CD4-positive, alpha-beta T cell (primary cell): ENCODE results near the gene BRMS1. TPM values are rescaled to one million over a fixed set of nuclear protein-coding genes. Genes with fewer than 3 reads are reported as not detected.
"Not testable (repeated sequence)": the region's sequence is repeated elsewhere in the genome, so short reads cannot be mapped to it uniquely, and the experiment has no call there.

Experiments used
- ATAC-seq: fragments of 200-7000 bp; cut with Tn5 transposase; one replicate; pipeline ENCODE4 v1.10.0; 2022; ENCODE audit warnings: mild to moderate bottlenecking; ENCODE audit not compliant: poor library complexity
- CTCF ChIA-PET: fragments of 350-600 bp; sonication (Branson Sonifier 250); formaldehyde crosslinking; loops from one replicate; lab custom pipeline; 2021; ENCODE audit warnings: antibody characterized with exemption, inconsistent platforms; lab: Charles Lee
- POLR2A ChIA-PET: fragments of 350-600 bp; sonication (Branson Sonifier 250); formaldehyde crosslinking; loops from one replicate; lab custom pipeline; 2021; ENCODE audit warnings: antibody characterized with exemption, inconsistent platforms; lab: Charles Lee
- DNase-seq, 14 experiments: peaks; one replicate each; pipeline ENCODE4 v3.0.0-alpha.2; 2013 to 2020; ENCODE audit warnings: mixed read lengths in 2 of 14
- H3K27ac ChIP-seq, 2 donors: one replicate each; pipeline versions ENCODE4 v1.5.1 to v1.7.0; 2013; ENCODE audit warnings: low read length in 2 of 2, low read depth in 1 of 2, mild to moderate bottlenecking in 1 of 2
- H3K27me3 ChIP-seq, 2 experiments: 1 replicate in 1 of 2; 2 replicates in 1 of 2; pipeline versions ENCODE4 v1.6.1 to v1.7.0; 2013; ENCODE audit warnings: low read length in 2 of 2, control low read depth in 1 of 2, mild to moderate bottlenecking in 1 of 2, moderate library complexity in 1 of 2; ENCODE audit not compliant: insufficient read depth in 2 of 2, control insufficient read depth in 1 of 2
- H3K36me3 ChIP-seq: one replicate; pipeline ENCODE4 v1.6.1; 2013; ENCODE audit warnings: low read length, control low read depth; ENCODE audit not compliant: insufficient read depth
- H3K4me1 ChIP-seq: one replicate; pipeline ENCODE4 v1.6.1; 2013; ENCODE audit warnings: low read length, control low read depth; ENCODE audit not compliant: insufficient read depth
- H3K4me3 ChIP-seq: one replicate; pipeline ENCODE4 v1.5.1; 2013; ENCODE audit warnings: mild to moderate bottlenecking, low read length, moderate library complexity
- H3K9me3 ChIP-seq, 2 experiments: 1 replicate in 1 of 2; 2 replicates in 1 of 2; pipeline versions ENCODE4 v1.6.1 to v1.7.0; 2013; ENCODE audit warnings: low read length in 2 of 2, mild to moderate bottlenecking in 2 of 2, control low read depth in 1 of 2, moderate library complexity in 1 of 2; ENCODE audit not compliant: control insufficient read depth in 1 of 2, insufficient read depth in 1 of 2
- H3K27ac Mint-ChIP-seq: one replicate; pipeline ENCODE4 v1.8.0; 2020; ENCODE audit warnings: mixed read lengths
- H3K27me3 Mint-ChIP-seq: one replicate; pipeline ENCODE4 v1.8.0; 2021; ENCODE audit warnings: mixed read lengths
- H3K36me3 Mint-ChIP-seq: one replicate; pipeline ENCODE4 v1.8.0; 2021; ENCODE audit warnings: low read depth, mixed read lengths
- H3K4me1 Mint-ChIP-seq: one replicate; pipeline ENCODE4 v1.8.0; 2021; ENCODE audit warnings: low read depth, mixed read lengths
- H3K4me3 Mint-ChIP-seq: one replicate; pipeline ENCODE4 v1.8.0; 2020; ENCODE audit warnings: mild to moderate bottlenecking, mixed read lengths
- H3K9me3 Mint-ChIP-seq: one replicate; pipeline ENCODE4 v1.8.0; 2020; ENCODE audit warnings: mixed read lengths
- intact Hi-C, 2 experiments: fragments of 100-400 bp; cut with DNase I in 1 of 2; cut with micrococcal nuclease in 1 of 2; formaldehyde crosslinking; loops; one replicate each; pipeline versions ENCODE4 v1.15.1 to v1.9.0; 2023 to 2025; cut with DNase I, micrococcal nuclease
- total RNA-seq, 174 experiments: library from RNA in 2 of 174; stranded (reverse) in 2 of 174; gene quantifications; one replicate each; pipeline ENCODE4 v1.2.3 and lab custom pipeline; 2021 to 2026
- TF ChIP-seq, protein P1 (sequence below): fragments of 200-600 bp; IDR thresholded peaks from one replicate; pipeline ENCODE4 v1.8.0; 2022; ENCODE audit warnings: antibody characterized with exemption, mild to moderate bottlenecking

The BRMS1 gene
- total RNA-seq, 2 experiments from 2014 or later, result 52.7 to 58.4 TPM

GRCh38 chr11:66388780-66389386 lies 44.0 kb upstream of the BRMS1 start:
- intact Hi-C loops, result loop anchor here (1.0 to 5.0 kb wide), 4 partner anchors 42 to 78 kb away; partner anchors contain the start of genes B4GAT1 (in 2 of the 2) and BRMS1 (in 2 of the 2)
- Mint-ChIP-seq H3K9me3 (no peaks in the 10 kb centered on the region), H3K27me3 (peaks cover 12% of the 10 kb centered on the region), H3K4me1 (peaks cover 6% of the 10 kb centered on the region), H3K36me3 (no peaks in the 10 kb centered on the region), H3K4me3 (no peak overlapping the region), H3K27ac (no peak overlapping the region)
- ATAC-seq (peak; percentile 89), DNase-seq (peak; percentile 56 to 87 (median 71))
- no peaks in the 10 kb centered on the region for H3K27me3 ChIP-seq
- no peaks in the 10 kb centered on the region for H3K36me3 ChIP-seq
- ChIA-PET POLR2A (interaction anchor here (1.0 to 1.6 kb wide), 4 partner anchors 17 to 77 kb away, joined by 3 to 14 read pairs (median 6); partner anchors contain the start of genes MRPL11 and SLC29A2), CTCF (interaction anchor here (0.5 to 2.3 kb wide), 14 partner anchors 9 to 567 kb away, joined by 3 to 22 read pairs (median 4); partner anchors contain the start of genes BRMS1, MRPL11 and SLC29A2)
- no peak overlapping the region for H3K4me3 ChIP-seq
- peaks cover 7% of the 10 kb centered on the region for H3K4me1 ChIP-seq
- TF ChIP-seq, protein P1, sequence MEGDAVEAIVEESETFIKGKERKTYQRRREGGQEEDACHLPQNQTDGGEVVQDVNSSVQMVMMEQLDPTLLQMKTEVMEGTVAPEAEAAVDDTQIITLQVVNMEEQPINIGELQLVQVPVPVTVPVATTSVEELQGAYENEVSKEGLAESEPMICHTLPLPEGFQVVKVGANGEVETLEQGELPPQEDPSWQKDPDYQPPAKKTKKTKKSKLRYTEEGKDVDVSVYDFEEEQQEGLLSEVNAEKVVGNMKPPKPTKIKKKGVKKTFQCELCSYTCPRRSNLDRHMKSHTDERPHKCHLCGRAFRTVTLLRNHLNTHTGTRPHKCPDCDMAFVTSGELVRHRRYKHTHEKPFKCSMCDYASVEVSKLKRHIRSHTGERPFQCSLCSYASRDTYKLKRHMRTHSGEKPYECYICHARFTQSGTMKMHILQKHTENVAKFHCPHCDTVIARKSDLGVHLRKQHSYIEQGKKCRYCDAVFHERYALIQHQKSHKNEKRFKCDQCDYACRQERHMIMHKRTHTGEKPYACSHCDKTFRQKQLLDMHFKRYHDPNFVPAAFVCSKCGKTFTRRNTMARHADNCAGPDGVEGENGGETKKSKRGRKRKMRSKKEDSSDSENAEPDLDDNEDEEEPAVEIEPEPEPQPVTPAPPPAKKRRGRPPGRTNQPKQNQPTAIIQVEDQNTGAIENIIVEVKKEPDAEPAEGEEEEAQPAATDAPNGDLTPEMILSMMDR, result peak; percentile 85
- no peaks in the 10 kb centered on the region for H3K9me3 ChIP-seq
- no peak overlapping the region for H3K27ac ChIP-seq

DNA sequence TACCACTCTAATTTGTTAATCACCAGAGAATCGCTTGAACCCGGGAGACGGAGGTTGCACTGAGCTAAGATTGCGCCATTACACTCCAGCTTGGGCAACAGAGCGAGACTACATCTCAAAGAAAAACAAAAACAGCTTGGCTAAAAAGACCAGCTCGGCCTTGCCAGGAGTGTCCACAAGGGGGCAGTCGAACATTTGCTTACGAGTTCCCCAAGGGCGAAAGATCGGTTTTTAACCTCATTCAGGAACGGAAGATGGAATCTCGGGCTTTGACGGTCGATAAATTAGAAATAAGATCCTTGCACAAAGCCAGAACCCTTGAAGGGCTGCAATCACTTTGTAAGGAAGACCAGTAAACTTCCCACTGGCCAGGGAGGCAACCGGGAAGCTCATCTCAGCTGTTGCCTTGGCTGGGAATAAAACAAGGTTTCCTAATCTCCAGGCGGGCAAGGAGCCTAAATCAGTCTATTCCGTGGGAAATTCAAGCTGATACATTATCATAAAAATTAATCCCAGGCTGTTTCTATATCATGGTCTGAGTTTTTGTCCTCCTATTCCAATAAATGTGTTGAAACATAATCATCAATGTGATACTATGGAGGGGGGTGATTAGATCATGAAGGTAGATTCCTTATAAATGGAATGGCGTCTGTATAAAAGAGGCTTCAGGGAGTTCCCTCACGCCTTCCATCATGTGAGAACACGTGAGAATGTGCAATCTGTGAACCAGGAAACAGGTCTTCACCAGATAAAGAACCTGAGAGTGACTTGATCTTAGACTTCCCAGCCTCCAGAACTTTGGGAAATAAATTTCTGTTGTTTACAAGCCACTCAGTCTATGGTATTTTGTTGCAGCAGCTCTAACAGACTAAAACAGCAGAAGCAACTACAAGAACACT lies 41.5 kb upstream of the BRMS1 start:
- H3K27ac ChIP-seq, result no peak overlapping the region
- ATAC-seq, result peak; percentile 78
- H3K36me3 ChIP-seq, result no peaks in the 10 kb centered on the region
- TF ChIP-seq, protein P1, result peak; percentile 84
- ChIA-PET POLR2A (interaction anchor here (0.7 to 2.1 kb wide), 12 partner anchors 9 to 230 kb away, joined by 3 to 41 read pairs (median 4); partner anchors contain the start of genes B4GAT1, CD248, DPP3 and RBM14), CTCF (interaction anchor here (0.7 to 2.8 kb wide), 14 partner anchors 10 to 292 kb away, joined by 3 to 22 read pairs (median 6); partner anchors contain the start of genes B4GAT1, BRMS1, MRPL11 and NPAS4)
- H3K27ac Mint-ChIP-seq, result no peak overlapping the region
- intact Hi-C loops, result loop anchor here (1.0 to 5.0 kb wide), 4 partner anchors 14 to 59 kb away; partner anchors contain the start of genes B4GAT1 (in 2 of the 2) and BRMS1 (in 2 of the 2)
- no peak overlapping the region for H3K4me3 Mint-ChIP-seq
- H3K36me3 Mint-ChIP-seq, result no peaks in the 10 kb centered on the region
- no peak overlapping the region for H3K4me3 ChIP-seq
- peak; percentile 76 to 90 (median 82) for DNase-seq
- H3K4me1 ChIP-seq, result peaks cover 7% of the 10 kb centered on the region
- H3K27me3 Mint-ChIP-seq, result peaks cover 10% of the 10 kb centered on the region
- no peaks in the 10 kb centered on the region for H3K27me3 ChIP-seq
- no peaks in the 10 kb centered on the region for H3K9me3 Mint-ChIP-seq
- no peaks in the 10 kb centered on the region for H3K9me3 ChIP-seq
- peaks cover 6% of the 10 kb centered on the region for H3K4me1 Mint-ChIP-seq

DNA sequence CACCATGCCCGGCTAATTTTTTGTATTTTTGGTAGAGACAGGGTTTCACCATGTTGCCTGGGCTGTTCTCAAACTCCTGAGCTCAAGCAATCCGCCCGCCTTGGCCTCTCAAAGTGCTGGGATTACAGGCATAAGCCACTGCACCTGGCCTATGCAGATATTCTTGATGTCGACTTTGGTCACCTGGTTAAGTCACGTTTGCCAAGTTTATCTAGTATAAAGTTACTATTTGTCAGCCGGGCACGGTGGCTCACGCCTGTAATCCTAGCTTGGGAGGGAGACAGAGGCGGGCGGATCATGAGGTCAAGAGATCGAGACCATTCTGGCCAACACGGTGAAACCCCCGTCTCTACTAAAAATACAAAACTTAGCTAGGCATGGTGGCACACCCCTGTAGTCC lies 39.4 kb upstream of the BRMS1 start:
- H3K27me3 ChIP-seq, intact Hi-C loops, H3K27ac ChIP-seq, H3K4me1 Mint-ChIP-seq, H3K36me3 ChIP-seq, H3K9me3 Mint-ChIP-seq, H3K36me3 Mint-ChIP-seq, H3K27ac Mint-ChIP-seq, H3K4me3 ChIP-seq, ATAC-seq, H3K4me1 ChIP-seq, H3K9me3 ChIP-seq, H3K27me3 Mint-ChIP-seq, H3K4me3 Mint-ChIP-seq, DNase-seq: not testable (repeated sequence)
- ChIA-PET POLR2A (interaction anchor here (1.1 kb wide), 1 partner anchor 12 kb away, joined by 5 read pairs; the partner anchor contains the start of gene SLC29A2), CTCF (interaction anchor here (1.0 to 2.8 kb wide), 3 partner anchors 13 to 73 kb away, joined by 3 to 22 read pairs (median 19); partner anchors contain the start of genes MRPL11 and SLC29A2)

GRCh38 chr11:66380264-66380663 lies 35.4 kb upstream of the BRMS1 start:
- DNase-seq, H3K9me3 ChIP-seq, H3K4me1 Mint-ChIP-seq, H3K27me3 Mint-ChIP-seq, H3K27ac Mint-ChIP-seq, ATAC-seq, H3K36me3 ChIP-seq, H3K4me3 ChIP-seq, H3K27ac ChIP-seq, POLR2A ChIA-PET, H3K4me1 ChIP-seq, H3K9me3 Mint-ChIP-seq, H3K36me3 Mint-ChIP-seq, H3K27me3 ChIP-seq, intact Hi-C loops, H3K4me3 Mint-ChIP-seq: not testable (repeated sequence)
- CTCF ChIA-PET, result interaction anchor here (1.6 kb wide), 1 partner anchor 9 kb away, joined by 9 read pairs; no protein-coding TSS in a partner anchor

DNA sequence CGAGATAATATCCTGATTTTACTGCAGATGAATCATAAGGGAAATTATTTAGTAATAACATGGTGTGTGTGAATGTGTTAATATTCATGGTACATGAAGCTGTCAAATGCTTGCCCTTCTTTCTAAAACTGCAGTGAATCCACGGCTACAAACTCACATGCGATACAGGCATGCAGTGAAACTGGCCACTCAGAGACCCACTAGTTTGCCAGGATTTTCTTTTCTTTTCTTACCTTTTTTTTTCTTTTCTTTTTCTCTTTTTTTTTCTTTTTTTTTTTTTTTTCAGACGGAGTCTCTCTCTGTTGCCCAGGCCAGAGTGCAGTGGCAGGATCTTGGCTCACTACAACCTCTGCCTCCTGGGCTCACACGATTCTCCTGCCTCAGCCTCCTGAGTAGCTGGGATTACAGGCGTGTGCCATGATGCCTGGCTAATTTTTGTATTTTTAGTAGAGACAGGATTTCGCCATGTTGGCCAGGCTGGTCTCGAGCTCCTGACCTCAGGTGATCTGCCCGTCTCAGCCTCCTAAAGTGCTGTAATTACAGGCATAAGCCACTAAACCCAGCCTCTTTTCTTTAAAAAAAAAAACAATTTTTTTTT lies 28.9 kb upstream of the BRMS1 start:
- peaks cover 16% of the 10 kb centered on the region for H3K4me1 ChIP-seq
- intact Hi-C loops, H3K27ac ChIP-seq, POLR2A ChIA-PET, H3K27ac Mint-ChIP-seq, DNase-seq, ATAC-seq, H3K27me3 Mint-ChIP-seq, H3K9me3 ChIP-seq, H3K36me3 Mint-ChIP-seq, H3K4me3 ChIP-seq, CTCF ChIA-PET, H3K27me3 ChIP-seq, H3K9me3 Mint-ChIP-seq, H3K36me3 ChIP-seq, H3K4me1 Mint-ChIP-seq: not testable (repeated sequence)
- H3K4me3 Mint-ChIP-seq, result peak overlapping the region; percentile 51
